Fibroblast of pulmonary artery (primary cell): ENCODE data around the gene CUL2.
"Not testable (repeated sequence)": the region's sequence is repeated elsewhere in the genome, so short reads cannot be mapped to it uniquely, and the experiment has no call there.

Source experiments
- DNase-seq: peaks from one replicate; pipeline ENCODE4 v3.0.0-alpha.2; 2010; ENCODE audit warnings: low read depth
- H3K4me3 ChIP-seq: replicated peaks from 2 replicates; pipeline ENCODE4 v1.5.1; 2011; ENCODE audit warnings: low read depth, mild to moderate bottlenecking, control low read depth, low read length, moderate library complexity
- TF ChIP-seq, protein P1 (sequence below): IDR thresholded peaks from 2 replicates; pipeline ENCODE4 v1.5.1; 2011; ENCODE audit warnings: mild to moderate bottlenecking, control low read depth, low read length, inconsistent platforms; ENCODE audit errors: missing control alignments

Gene CUL2

DNA sequence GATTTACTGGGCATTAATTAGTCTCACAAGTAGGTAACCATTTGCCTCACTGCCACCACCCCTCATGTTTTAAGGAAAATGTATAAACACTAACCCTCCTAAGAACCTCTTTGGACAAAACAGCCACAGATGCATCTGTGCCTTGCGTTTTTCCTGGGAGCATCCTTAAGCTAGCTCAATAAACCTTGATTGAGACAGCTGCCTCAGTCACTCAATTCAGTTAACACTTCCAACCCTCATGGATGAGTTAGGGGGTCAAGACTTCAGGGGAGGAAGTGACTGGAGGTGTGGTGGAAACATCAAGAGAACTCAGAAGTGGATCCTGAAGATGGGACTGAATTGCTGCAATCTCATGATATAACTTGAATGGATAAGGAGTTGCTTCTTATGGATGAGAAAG, 31.5 kb downstream of the CUL2 start:
- DNase-seq = no peak
- TF ChIP-seq, protein P1, sequence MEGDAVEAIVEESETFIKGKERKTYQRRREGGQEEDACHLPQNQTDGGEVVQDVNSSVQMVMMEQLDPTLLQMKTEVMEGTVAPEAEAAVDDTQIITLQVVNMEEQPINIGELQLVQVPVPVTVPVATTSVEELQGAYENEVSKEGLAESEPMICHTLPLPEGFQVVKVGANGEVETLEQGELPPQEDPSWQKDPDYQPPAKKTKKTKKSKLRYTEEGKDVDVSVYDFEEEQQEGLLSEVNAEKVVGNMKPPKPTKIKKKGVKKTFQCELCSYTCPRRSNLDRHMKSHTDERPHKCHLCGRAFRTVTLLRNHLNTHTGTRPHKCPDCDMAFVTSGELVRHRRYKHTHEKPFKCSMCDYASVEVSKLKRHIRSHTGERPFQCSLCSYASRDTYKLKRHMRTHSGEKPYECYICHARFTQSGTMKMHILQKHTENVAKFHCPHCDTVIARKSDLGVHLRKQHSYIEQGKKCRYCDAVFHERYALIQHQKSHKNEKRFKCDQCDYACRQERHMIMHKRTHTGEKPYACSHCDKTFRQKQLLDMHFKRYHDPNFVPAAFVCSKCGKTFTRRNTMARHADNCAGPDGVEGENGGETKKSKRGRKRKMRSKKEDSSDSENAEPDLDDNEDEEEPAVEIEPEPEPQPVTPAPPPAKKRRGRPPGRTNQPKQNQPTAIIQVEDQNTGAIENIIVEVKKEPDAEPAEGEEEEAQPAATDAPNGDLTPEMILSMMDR = no peak
- H3K4me3 ChIP-seq = no peak overlapping the region

DNA sequence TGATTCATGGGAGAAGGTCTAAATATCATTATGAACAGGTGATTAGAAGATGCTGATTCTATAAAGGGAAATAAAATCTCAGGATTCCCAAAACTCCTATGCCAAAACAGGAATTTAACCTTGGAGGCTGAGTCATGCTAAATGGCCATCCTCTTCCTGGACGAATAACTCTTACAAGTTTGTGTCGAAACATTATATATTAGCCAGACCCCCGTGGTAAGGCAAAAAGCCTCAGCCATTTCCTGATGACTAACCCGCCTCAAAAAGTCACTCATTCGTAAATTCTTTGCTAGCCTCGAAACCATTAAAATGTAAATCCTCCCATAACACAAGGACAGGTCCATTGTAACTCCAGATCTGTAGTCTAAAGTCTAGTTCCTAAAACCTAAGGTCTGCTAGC, 32.0 kb downstream of the CUL2 start:
- DNase-seq = peak; percentile 94
- TF ChIP-seq, protein P1 = no peak
- peak overlapping the region; percentile 17 for H3K4me3 ChIP-seq

DNA sequence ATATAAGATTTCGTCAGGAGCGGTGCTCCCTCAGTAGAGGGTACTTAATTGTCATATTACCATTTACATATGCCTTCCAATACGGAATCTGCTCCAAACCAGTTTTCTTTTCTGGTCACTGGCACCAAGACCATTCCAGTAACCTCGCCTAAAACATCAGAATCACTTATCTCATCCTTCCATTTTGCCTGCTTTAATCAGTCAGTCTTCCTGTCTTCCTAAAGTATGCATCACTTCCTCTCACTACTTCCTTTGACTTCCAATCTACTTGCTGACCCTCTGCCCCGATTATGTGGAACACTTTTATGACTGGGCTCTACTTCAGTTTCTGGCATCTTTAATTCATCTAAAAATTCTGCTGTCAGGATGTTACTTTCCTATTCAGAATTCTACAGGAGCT, 33.5 kb downstream of the CUL2 start:
- DNase-seq = no peak
- H3K4me3 ChIP-seq = no peak overlapping the region
- TF ChIP-seq, protein P1 = no peak

DNA sequence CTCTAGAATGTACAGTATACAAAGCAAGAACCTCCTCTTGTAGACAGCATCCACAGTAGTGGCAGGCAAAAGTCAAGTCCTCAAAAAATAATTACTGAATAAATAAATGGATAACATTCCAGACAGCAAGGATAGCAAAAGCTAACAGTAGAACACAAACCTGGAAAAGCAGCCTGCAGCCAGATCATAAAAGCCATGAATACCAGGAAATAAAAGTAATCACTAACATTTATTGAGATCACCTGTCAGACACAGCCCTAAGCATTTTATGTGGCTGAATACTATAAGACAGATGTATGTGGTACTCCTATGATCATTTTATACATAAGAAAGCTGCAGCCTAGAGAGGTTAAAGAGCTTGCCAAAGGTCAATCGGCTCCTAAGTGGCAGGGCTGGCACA, 34.0 kb downstream of the CUL2 start:
- TF ChIP-seq, protein P1 = no peak
- DNase-seq = no peak
- no peak overlapping the region for H3K4me3 ChIP-seq

DNA sequence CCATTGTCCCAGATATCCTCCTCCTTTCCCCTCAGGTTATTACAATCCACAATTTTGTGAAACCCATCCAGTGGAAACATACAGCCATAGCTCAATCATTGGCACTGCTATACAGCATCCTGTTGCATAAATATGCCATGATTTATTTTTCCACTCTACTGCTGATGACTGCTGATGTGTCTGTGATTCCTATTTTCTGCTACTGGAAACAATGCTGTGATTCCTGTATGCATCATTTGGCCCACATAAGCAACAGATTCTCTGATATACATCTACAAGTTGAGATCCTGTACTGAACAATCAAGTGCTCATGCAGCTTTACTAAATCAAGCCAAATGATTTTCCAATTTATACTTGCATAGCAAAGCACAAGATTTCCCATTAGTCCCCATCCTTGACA, 39.6 kb downstream of the CUL2 start:
- TF ChIP-seq, protein P1 = no peak
- H3K4me3 ChIP-seq = no peak overlapping the region
- DNase-seq = no peak

DNA sequence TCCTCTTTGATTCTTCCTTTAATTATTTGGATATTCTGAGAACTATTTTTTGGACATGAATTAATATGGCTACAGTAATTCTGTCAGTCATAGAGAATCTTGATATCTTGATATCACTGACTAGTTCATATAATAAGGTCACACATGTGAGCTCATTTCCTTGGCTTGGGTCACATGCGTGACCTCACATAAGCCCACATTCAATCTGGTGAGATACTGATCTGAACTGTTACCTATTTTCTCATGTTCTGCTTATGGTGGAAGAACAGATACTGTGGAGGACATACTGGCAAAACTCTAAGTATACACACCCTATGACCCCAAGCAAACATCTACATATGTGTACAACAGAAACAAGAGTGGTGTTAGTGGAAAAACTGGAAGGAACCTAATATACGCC, 44.1 kb downstream of the CUL2 start:
- no peak overlapping the region for H3K4me3 ChIP-seq
- no peak for DNase-seq
- TF ChIP-seq, protein P1 = no peak

DNA sequence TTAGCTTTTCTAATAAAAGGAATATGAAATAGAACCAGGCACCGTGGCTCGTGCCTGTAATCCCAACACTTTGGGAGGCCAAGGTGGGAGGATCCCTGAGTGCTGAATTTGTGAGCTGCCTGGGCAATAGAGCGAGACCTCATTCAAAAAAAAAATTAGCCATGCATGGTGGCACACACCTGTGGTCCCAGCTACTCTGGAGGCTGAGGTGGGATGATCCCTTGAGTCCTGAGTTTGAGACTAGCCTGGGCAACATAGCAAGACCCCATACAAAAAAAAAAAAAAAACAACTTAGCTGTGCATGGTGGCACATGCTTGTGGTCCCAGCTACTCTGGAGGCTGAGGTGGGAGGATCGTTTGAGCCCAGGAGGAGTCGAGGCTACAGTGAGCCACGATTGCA, 44.9 kb downstream of the CUL2 start:
- H3K4me3 ChIP-seq, DNase-seq: not testable (repeated sequence)
